B cell (primary cell): ENCODE results near the gene AQP12B. TPM values are rescaled to one million over a fixed set of nuclear protein-coding genes. Genes with fewer than 3 reads are reported as not detected.
"Not testable (repeated sequence)": the region's sequence is repeated elsewhere in the genome, so short reads cannot be mapped to it uniquely, and the experiment has no call there.

Experiments
- ATAC-seq: fragments of 200-7000 bp; cut with Tn5 transposase; one replicate; pipeline ENCODE4 v1.10.0; 2021; ENCODE audit warnings: low read depth, mild to moderate bottlenecking, moderate number of reproducible peaks, moderate library complexity
- CTCF ChIA-PET: fragments of 350-600 bp; sonication (Branson Sonifier 250); formaldehyde crosslinking; loops from one replicate; lab custom pipeline; 2021; ENCODE audit warnings: antibody characterized with exemption, inconsistent platforms; lab: Charles Lee
- POLR2A ChIA-PET: fragments of 350-600 bp; sonication (Branson Sonifier 250); formaldehyde crosslinking; loops from one replicate; lab custom pipeline; 2021; ENCODE audit warnings: antibody characterized with exemption; lab: Charles Lee
- DNase-seq: peaks from one replicate; pipeline ENCODE4 v3.0.0; 2013
- H2AFZ ChIP-seq: 2 replicates; pipeline ENCODE4 v1.6.1; 2012; ENCODE audit warnings: mild to moderate bottlenecking, low read depth, low read length; ENCODE audit not compliant: insufficient read depth, poor library complexity, severe bottlenecking
- H3K27ac ChIP-seq, 2 donors: 1 replicate in 1 of 2; 2 replicates in 1 of 2; pipeline ENCODE4 v1.5.1; 2012 to 2013; ENCODE audit warnings: low read length in 2 of 2, mild to moderate bottlenecking in 2 of 2, moderate library complexity in 1 of 2
- H3K27me3 ChIP-seq, 4 experiments: fragments of 200-600 bp in 1 of 4; sonication (generic) in 1 of 4; replicated peaks in 1 of 4; 1 replicate in 2 of 4; 2 replicates in 2 of 4; pipeline versions ENCODE4 v1.6.1 to v1.7.0; 2013 to 2016; ENCODE audit warnings: low read length in 3 of 4, mild to moderate bottlenecking in 2 of 4, mixed read lengths in 1 of 4, moderate library complexity in 1 of 4; ENCODE audit not compliant: insufficient read depth in 4 of 4, control insufficient read depth in 3 of 4; ENCODE audit errors: control extremely low read depth in 1 of 4
- H3K36me3 ChIP-seq, 2 experiments: replicated peaks in 1 of 2; 1 replicate in 1 of 2; 2 replicates in 1 of 2; pipeline versions ENCODE4 v1.6.1 to v1.7.1; 2013; ENCODE audit warnings: low read length in 1 of 2; ENCODE audit not compliant: insufficient read depth in 2 of 2, control insufficient read depth in 1 of 2; ENCODE audit errors: control extremely low read depth in 1 of 2, extremely low read depth in 1 of 2
- H3K4me1 ChIP-seq, 2 donors: fragments of 200-600 bp in 1 of 2; sonication (generic) in 1 of 2; 1 replicate in 1 of 2; 2 replicates in 1 of 2; pipeline versions ENCODE4 v1.5.1 to v1.6.1; 2013 to 2017; ENCODE audit warnings: low read length in 2 of 2; ENCODE audit not compliant: control insufficient read depth in 2 of 2, insufficient read depth in 2 of 2
- H3K4me2 ChIP-seq: replicated peaks from 2 replicates; pipeline ENCODE3; 2012; ENCODE audit warnings: mild to moderate bottlenecking, low read depth, low read length; ENCODE audit not compliant: poor library complexity, severe bottlenecking
- H3K4me3 ChIP-seq, 5 experiments: fragments of 200-600 bp in 1 of 5; sonication (generic) in 1 of 5; 1 replicate in 3 of 5; 2 replicates in 2 of 5; pipeline versions ENCODE4 v1.5.1 to v1.7.0; 2011 to 2016; ENCODE audit warnings: low read length in 4 of 5, mild to moderate bottlenecking in 4 of 5, low read depth in 2 of 5, control low read depth in 1 of 5, moderate library complexity in 1 of 5; ENCODE audit not compliant: insufficient read depth in 1 of 5; ENCODE audit errors: control extremely low read depth in 1 of 5, extremely low read depth in 1 of 5
- H3K79me2 ChIP-seq: fragments of 200-600 bp; sonication (generic); one replicate; pipeline ENCODE4 v1.6.0; 2016; ENCODE audit warnings: low read length; ENCODE audit not compliant: control insufficient read depth, insufficient read depth
- H3K9ac ChIP-seq: fragments of 200-600 bp; sonication (generic); 2 replicates; pipeline ENCODE4 v1.6.1; 2017; ENCODE audit warnings: mild to moderate bottlenecking, low read length, moderate library complexity
- H3K9me3 ChIP-seq, 3 donors: one replicate each; pipeline versions ENCODE4 v1.6.1 to v1.7.1; 2013; ENCODE audit warnings: low read length in 2 of 3; ENCODE audit not compliant: control insufficient read depth in 2 of 3, insufficient read depth in 1 of 3; ENCODE audit errors: control extremely low read depth in 1 of 3
- H4K20me1 ChIP-seq: 2 replicates; pipeline ENCODE4 v1.6.0; 2012; ENCODE audit warnings: mild to moderate bottlenecking, low read length; ENCODE audit not compliant: insufficient read depth, control insufficient read depth, poor library complexity, severe bottlenecking
- H3K27ac Mint-ChIP-seq: one replicate; pipeline ENCODE4 v1.8.0; 2021; ENCODE audit warnings: mixed read lengths
- H3K27me3 Mint-ChIP-seq: one replicate; pipeline ENCODE4 v1.8.0; 2021; ENCODE audit warnings: mixed read lengths
- H3K4me1 Mint-ChIP-seq: one replicate; pipeline ENCODE4 v1.8.0; 2021; ENCODE audit warnings: mixed read lengths
- H3K4me3 Mint-ChIP-seq: one replicate; pipeline ENCODE4 v1.8.0; 2021; ENCODE audit warnings: mixed read lengths
- H3K9me3 Mint-ChIP-seq: one replicate; pipeline ENCODE4 v1.8.0; 2022; ENCODE audit warnings: mixed read lengths; ENCODE audit not compliant: insufficient read depth
- EZH2 ChIP-seq: IDR thresholded peaks from 2 replicates; pipeline ENCODE4 v1.6.1; 2012; ENCODE audit warnings: borderline replicate concordance, low read depth, mild to moderate bottlenecking, moderate library complexity, low read length; ENCODE audit not compliant: insufficient read depth, poor library complexity, severe bottlenecking
- WGBS: methylation state at CpG from one replicate; pipeline ENCODE4 v1.1.5; 2013; ENCODE audit warnings: missing lambda C conversion rate; ENCODE audit not compliant: insufficient coverage; 5-methylcytosine and 5-hydroxymethylcytosine counted together
- intact Hi-C: fragments of 100-400 bp; cut with micrococcal nuclease; formaldehyde crosslinking; loops from one replicate; pipeline ENCODE4 v1.10.0; 2022
- polyA plus RNA-seq: library from polyadenylated mRNA; depleted of rRNA; stranded (reverse); fragments of >200 nt; gene quantifications from 2 replicates; pipeline ENCODE4 v1.2.3, GENCODE V29; 2012
- total RNA-seq, 2 donors: library from RNA; stranded (reverse); fragments of 120-200 nt in 1 of 2; gene quantifications; 1 replicate in 1 of 2; 2 replicates in 1 of 2; pipeline versions ENCODE4 v1.2.3 to v1.2.4, GENCODE V29; 2013 to 2022
- TF ChIP-seq, protein P1 (sequence below): fragments of 200-600 bp; IDR thresholded peaks from one replicate; pipeline ENCODE4 v1.8.0; 2022; ENCODE audit warnings: antibody characterized with exemption, mild to moderate bottlenecking

AQP12B gene
- total and polyA plus RNA-seq, 2 donors (not counting 1 experiment from before 2014, with no cell fraction given) = not detected

DNA sequence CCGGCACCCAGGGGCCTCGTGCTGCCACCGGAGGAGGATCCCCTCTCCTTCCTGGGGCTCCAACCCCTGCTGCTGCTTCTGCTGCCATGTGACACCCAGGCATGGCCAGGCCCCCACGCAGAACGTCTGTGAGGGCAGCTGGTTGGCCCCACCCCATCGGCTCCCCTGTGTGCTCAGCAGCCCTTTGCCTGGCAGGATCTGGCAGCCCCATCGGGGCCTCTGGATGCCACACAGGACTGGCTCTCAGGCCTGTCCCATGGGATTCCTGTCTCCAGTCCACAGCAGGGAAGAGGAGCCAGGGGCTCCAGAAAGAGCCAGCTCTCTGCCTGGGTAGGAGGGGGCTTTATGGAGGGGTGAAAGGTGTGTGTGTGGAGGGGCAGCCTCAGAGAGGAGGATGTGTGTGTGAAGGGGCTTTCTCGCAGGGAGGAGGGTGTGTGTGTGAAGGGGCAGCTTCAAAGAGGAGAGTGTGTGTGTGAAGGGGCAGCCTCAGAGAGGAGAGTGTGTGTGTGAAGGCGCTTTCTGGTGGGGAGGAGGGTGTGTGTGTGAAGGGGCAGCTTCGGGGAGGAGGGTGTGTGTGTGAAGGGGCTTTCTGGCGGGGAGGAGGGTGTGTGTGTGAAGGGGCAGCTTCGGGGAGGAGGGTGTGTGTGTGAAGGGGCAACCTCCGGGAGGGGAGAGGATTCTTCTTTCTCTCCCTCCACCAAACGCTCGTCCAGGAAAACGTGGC, 8.1 kb downstream of the AQP12B start:
- H3K4me3 ChIP-seq, H3K4me3 Mint-ChIP-seq, H3K9ac ChIP-seq, POLR2A ChIA-PET, H4K20me1 ChIP-seq, H3K4me1 Mint-ChIP-seq, H3K4me1 ChIP-seq, H3K9me3 Mint-ChIP-seq, H3K4me2 ChIP-seq, H3K36me3 ChIP-seq, intact Hi-C loops, CTCF ChIA-PET, H3K27ac ChIP-seq, DNase-seq, H2AFZ ChIP-seq, H3K27ac Mint-ChIP-seq, H3K27me3 ChIP-seq, H3K9me3 ChIP-seq, H3K79me2 ChIP-seq, ATAC-seq: not testable (repeated sequence)
- WGBS = 53% methylated on average over 5 of the region's 16 CpGs
- peaks cover 21% of the 10 kb centered on the region for H3K27me3 Mint-ChIP-seq

DNA sequence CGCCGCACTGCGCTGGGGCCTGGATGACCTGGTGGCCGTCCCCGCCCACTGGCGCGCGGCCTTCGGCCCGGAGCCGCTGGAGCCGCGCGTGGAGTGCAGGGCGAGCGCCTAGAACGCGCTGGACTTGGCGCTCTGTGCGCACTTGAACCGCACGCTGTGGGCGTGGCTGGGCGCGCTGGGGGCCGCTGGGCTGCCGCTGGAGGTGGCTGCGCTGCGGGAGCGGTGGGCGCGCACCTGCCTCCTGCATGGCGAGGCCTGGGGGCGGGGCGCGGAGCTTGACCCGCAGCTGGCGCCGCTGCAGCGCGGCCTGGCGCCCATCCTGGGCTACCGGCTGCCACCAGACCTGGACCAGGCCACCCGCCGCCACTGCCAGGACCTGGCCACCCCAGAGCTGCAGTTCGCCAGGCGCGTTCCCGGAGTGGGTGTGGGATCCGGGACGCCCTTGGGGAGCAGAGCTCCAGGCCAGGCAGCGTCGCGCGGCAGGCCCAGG, 9.9 kb downstream of the AQP12B start:
- Mint-ChIP-seq H3K27me3 (peaks cover 34% of the 10 kb centered on the region), H3K9me3 (no peaks in the 10 kb centered on the region), H3K27ac (no peak overlapping the region)

More for the DNA sequence above, 9.9 kb downstream of the AQP12B start:
- no peak overlapping the region for H3K9ac ChIP-seq
- no peaks in the 10 kb centered on the region for H3K79me2 ChIP-seq
- H3K4me1 ChIP-seq = no peaks in the 10 kb centered on the region
- H3K27me3 ChIP-seq = no peaks in the 10 kb centered on the region
- H4K20me1 ChIP-seq = no peaks in the 10 kb centered on the region
- POLR2A ChIA-PET = no interaction called here
- intact Hi-C loops = no loop called here
- no peaks in the 10 kb centered on the region for H3K36me3 ChIP-seq
- 20% methylated on average over 55 of the region's 55 CpGs for WGBS
- Mint-ChIP-seq H3K4me1 (no peaks in the 10 kb centered on the region), H3K4me3 (no peak overlapping the region)
- ATAC-seq = no peak
- H3K9me3 ChIP-seq = no peaks in the 10 kb centered on the region
- TF ChIP-seq, protein P1, sequence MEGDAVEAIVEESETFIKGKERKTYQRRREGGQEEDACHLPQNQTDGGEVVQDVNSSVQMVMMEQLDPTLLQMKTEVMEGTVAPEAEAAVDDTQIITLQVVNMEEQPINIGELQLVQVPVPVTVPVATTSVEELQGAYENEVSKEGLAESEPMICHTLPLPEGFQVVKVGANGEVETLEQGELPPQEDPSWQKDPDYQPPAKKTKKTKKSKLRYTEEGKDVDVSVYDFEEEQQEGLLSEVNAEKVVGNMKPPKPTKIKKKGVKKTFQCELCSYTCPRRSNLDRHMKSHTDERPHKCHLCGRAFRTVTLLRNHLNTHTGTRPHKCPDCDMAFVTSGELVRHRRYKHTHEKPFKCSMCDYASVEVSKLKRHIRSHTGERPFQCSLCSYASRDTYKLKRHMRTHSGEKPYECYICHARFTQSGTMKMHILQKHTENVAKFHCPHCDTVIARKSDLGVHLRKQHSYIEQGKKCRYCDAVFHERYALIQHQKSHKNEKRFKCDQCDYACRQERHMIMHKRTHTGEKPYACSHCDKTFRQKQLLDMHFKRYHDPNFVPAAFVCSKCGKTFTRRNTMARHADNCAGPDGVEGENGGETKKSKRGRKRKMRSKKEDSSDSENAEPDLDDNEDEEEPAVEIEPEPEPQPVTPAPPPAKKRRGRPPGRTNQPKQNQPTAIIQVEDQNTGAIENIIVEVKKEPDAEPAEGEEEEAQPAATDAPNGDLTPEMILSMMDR = no peak
- no peak for TF ChIP-seq EZH2
- H3K27ac ChIP-seq = no peak overlapping the region
- H3K4me3 ChIP-seq = no peak overlapping the region
- CTCF ChIA-PET = no interaction called here
- no peak overlapping the region for H3K4me2 ChIP-seq
- no peak overlapping the region for H2AFZ ChIP-seq
- no peak for DNase-seq
